HEK293 (cell line): ENCODE data around the gene C12orf42.

Experiments used
- CTCF ChIA-PET: fragments of 350-600 bp; formaldehyde crosslinking; extraction: SDS; loops from one replicate; lab custom pipeline; 2021; ENCODE audit warnings: antibody characterized with exemption; lab: Yijun Ruan, JAX
- POLR2A ChIA-PET: fragments of 300-600 bp; formaldehyde crosslinking; extraction: SDS; loops from one replicate; lab custom pipeline; 2020; ENCODE audit warnings: antibody characterized with exemption, inconsistent platforms; lab: Yijun Ruan, JAX
- H3K27ac ChIP-seq: fragments of 200-500 bp; sonication (Bioruptor generic); 2 replicates; pipeline ENCODE4 v1.5.1; 2014; ENCODE audit warnings: low read depth, low read length, control low read depth, inconsistent platforms; ENCODE audit errors: extremely low read depth
- H3K36me3 ChIP-seq, 2 experiments: fragments of 200-500 bp in 1 of 2; sonication (Bioruptor generic) in 1 of 2; 1 replicate in 1 of 2; 2 replicates in 1 of 2; pipeline ENCODE4 v1.5.1; 2014 to 2017; ENCODE audit warnings: inconsistent platforms in 2 of 2, low read length in 2 of 2; ENCODE audit not compliant: control insufficient read depth in 2 of 2, insufficient read depth in 1 of 2
- H3K4me1 ChIP-seq: fragments of 200-500 bp; sonication (Bioruptor generic); 2 replicates; pipeline ENCODE4 v1.5.1; 2014; ENCODE audit warnings: mild to moderate bottlenecking, low read length, inconsistent platforms; ENCODE audit not compliant: control insufficient read depth, insufficient read depth
- H3K4me3 ChIP-seq: 2 replicates; pipeline ENCODE4 v1.5.1; 2011; ENCODE audit warnings: low read depth, mild to moderate bottlenecking, control low read depth, low read length, moderate library complexity
- H3K9me3 ChIP-seq: fragments of 200-500 bp; sonication (Bioruptor generic); 2 replicates; pipeline ENCODE4 v1.5.1; 2014; ENCODE audit warnings: low read depth, low read length, inconsistent platforms; ENCODE audit not compliant: control insufficient read depth, insufficient read depth
- GLIS2 ChIP-seq: fragments of 450-650 bp; formaldehyde crosslinking; IDR thresholded peaks from 2 replicates; pipeline ENCODE4 v1.5.1; 2016; ENCODE audit warnings: missing biosample characterization, missing genetic modification characterization
- PRDM4 ChIP-seq: fragments of 450-650 bp; formaldehyde crosslinking; IDR thresholded peaks from 2 replicates; pipeline ENCODE4 v1.5.1; 2017; ENCODE audit warnings: missing biosample characterization, missing genetic modification characterization
- ZNF148 ChIP-seq: fragments of 450-650 bp; formaldehyde crosslinking; IDR thresholded peaks from 2 replicates; pipeline ENCODE4 v1.5.0; 2017; ENCODE audit warnings: missing biosample characterization, missing genetic modification characterization, borderline replicate concordance
- ZNF155 ChIP-seq: fragments of 450-650 bp; formaldehyde crosslinking; IDR thresholded peaks from 2 replicates; pipeline ENCODE4 v1.5.1; 2016; ENCODE audit warnings: missing biosample characterization, missing genetic modification characterization
- ZNF211 ChIP-seq: fragments of 450-650 bp; formaldehyde crosslinking; IDR thresholded peaks from 2 replicates; pipeline ENCODE4 v1.5.1; 2016; ENCODE audit warnings: low read depth, missing biosample characterization, missing genetic modification characterization
- ZNF248 ChIP-seq: fragments of 450-650 bp; formaldehyde crosslinking; IDR thresholded peaks from 2 replicates; pipeline ENCODE4 v1.5.1; 2017; ENCODE audit warnings: missing biosample characterization, missing genetic modification characterization
- ZNF324 ChIP-seq: fragments of 450-650 bp; formaldehyde crosslinking; IDR thresholded peaks from 2 replicates; pipeline ENCODE4 v1.5.1; 2016; ENCODE audit warnings: missing biosample characterization, missing genetic modification characterization
- ZNF341 ChIP-seq: fragments of 450-650 bp; formaldehyde crosslinking; IDR thresholded peaks from 2 replicates; pipeline ENCODE4; 2016; ENCODE audit warnings: low read depth, missing biosample characterization, missing genetic modification characterization
- ZNF529 ChIP-seq: fragments of 450-650 bp; formaldehyde crosslinking; IDR thresholded peaks from 2 replicates; pipeline ENCODE4 v1.5.1; 2017; ENCODE audit warnings: missing genetic modification characterization, missing biosample characterization; ENCODE audit not compliant: insufficient replicate concordance
- ZNF561 ChIP-seq: fragments of 450-650 bp; IDR thresholded peaks from 2 replicates; pipeline ENCODE4 v1.5.1; 2018; ENCODE audit warnings: missing biosample characterization, missing genetic modification characterization, borderline replicate concordance
- ZNF658 ChIP-seq: fragments of 450-650 bp; formaldehyde crosslinking; IDR thresholded peaks from 2 replicates; pipeline ENCODE4; 2016; ENCODE audit warnings: missing biosample characterization, missing genetic modification characterization
- TF ChIP-seq, protein P1 (sequence below): fragments of 450-650 bp; formaldehyde crosslinking; IDR thresholded peaks from 2 replicates; pipeline ENCODE4 v1.5.1; 2016; ENCODE audit warnings: missing biosample characterization, missing genetic modification characterization
- TF ChIP-seq, protein P2 (sequence below): fragments of 450-650 bp; formaldehyde crosslinking; IDR thresholded peaks from 2 replicates; pipeline ENCODE4 v1.5.1; 2016; ENCODE audit warnings: missing biosample characterization, missing genetic modification characterization
- TF ChIP-seq, protein P3 (sequence below): fragments of 450-650 bp; formaldehyde crosslinking; IDR thresholded peaks from 2 replicates; pipeline ENCODE4 v1.5.1; 2016; ENCODE audit warnings: missing biosample characterization, missing genetic modification characterization

Gene C12orf42

DNA sequence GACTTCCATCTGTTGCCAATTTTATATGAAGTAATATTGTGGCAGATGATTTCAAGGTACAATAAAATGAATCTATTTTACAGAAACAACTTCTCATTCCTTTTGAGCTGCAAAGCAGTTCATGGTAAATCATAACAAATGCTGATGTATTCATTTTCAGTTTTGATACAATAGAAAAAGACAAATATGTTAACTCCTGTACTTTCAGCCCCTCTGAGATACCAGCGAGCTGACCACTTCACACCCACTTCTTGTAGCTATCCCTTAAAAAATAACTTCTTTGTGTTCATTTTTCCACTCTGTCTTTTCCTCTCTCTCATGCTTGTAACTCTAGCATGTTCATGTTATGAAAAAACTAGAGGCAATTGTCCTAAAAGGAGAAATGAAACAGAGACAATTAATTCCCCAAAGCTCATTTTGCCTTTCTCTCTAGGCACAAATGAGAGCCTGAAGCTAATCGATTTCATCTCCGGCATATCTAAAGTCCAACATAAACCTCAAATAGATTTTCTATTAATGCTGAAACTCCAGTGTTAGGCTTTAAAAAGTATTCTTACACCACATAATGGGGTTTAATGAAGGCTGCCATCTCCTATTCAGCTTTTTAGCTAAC, 182.9 kb downstream of the C12orf42 start:
- Histone ChIP-seq H3K36me3 (no peaks in the 10 kb centered on the region), H3K4me3 (no peak overlapping the region), H3K4me1 (no peaks in the 10 kb centered on the region), H3K9me3 (no peaks in the 10 kb centered on the region), H3K27ac (no peak overlapping the region)
- ChIA-PET POLR2A (no interaction called here), CTCF (interaction anchor here (0.7 to 1.0 kb wide), 2 partner anchors 237 to 276 kb away, joined by 3 read pairs; no protein-coding TSS in a partner anchor)
- TF ChIP-seq GLIS2 (tag by site-specific recombination) (no peak), PRDM4 (tag by site-specific recombination) (no peak), ZNF248 (no peak), ZNF324 (tag by site-specific recombination) (no peak), ZNF561 (no peak), ZNF658 (tag by site-specific recombination) (no peak), ZNF155 (tag by site-specific recombination) (no peak), ZNF211 (tag by site-specific recombination) (no peak), ZNF341 (tag by site-specific recombination) (no peak), ZNF529 (no peak), ZNF148 (tag by site-specific recombination) (no peak)
- TF ChIP-seq, protein P1, sequence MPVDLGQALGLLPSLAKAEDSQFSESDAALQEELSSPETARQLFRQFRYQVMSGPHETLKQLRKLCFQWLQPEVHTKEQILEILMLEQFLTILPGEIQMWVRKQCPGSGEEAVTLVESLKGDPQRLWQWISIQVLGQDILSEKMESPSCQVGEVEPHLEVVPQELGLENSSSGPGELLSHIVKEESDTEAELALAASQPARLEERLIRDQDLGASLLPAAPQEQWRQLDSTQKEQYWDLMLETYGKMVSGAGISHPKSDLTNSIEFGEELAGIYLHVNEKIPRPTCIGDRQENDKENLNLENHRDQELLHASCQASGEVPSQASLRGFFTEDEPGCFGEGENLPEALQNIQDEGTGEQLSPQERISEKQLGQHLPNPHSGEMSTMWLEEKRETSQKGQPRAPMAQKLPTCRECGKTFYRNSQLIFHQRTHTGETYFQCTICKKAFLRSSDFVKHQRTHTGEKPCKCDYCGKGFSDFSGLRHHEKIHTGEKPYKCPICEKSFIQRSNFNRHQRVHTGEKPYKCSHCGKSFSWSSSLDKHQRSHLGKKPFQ: no peak
- TF ChIP-seq, protein P2, sequence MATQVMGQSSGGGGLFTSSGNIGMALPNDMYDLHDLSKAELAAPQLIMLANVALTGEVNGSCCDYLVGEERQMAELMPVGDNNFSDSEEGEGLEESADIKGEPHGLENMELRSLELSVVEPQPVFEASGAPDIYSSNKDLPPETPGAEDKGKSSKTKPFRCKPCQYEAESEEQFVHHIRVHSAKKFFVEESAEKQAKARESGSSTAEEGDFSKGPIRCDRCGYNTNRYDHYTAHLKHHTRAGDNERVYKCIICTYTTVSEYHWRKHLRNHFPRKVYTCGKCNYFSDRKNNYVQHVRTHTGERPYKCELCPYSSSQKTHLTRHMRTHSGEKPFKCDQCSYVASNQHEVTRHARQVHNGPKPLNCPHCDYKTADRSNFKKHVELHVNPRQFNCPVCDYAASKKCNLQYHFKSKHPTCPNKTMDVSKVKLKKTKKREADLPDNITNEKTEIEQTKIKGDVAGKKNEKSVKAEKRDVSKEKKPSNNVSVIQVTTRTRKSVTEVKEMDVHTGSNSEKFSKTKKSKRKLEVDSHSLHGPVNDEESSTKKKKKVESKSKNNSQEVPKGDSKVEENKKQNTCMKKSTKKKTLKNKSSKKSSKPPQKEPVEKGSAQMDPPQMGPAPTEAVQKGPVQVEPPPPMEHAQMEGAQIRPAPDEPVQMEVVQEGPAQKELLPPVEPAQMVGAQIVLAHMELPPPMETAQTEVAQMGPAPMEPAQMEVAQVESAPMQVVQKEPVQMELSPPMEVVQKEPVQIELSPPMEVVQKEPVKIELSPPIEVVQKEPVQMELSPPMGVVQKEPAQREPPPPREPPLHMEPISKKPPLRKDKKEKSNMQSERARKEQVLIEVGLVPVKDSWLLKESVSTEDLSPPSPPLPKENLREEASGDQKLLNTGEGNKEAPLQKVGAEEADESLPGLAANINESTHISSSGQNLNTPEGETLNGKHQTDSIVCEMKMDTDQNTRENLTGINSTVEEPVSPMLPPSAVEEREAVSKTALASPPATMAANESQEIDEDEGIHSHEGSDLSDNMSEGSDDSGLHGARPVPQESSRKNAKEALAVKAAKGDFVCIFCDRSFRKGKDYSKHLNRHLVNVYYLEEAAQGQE (tag by site-specific recombination): no peak
- TF ChIP-seq, protein P3, sequence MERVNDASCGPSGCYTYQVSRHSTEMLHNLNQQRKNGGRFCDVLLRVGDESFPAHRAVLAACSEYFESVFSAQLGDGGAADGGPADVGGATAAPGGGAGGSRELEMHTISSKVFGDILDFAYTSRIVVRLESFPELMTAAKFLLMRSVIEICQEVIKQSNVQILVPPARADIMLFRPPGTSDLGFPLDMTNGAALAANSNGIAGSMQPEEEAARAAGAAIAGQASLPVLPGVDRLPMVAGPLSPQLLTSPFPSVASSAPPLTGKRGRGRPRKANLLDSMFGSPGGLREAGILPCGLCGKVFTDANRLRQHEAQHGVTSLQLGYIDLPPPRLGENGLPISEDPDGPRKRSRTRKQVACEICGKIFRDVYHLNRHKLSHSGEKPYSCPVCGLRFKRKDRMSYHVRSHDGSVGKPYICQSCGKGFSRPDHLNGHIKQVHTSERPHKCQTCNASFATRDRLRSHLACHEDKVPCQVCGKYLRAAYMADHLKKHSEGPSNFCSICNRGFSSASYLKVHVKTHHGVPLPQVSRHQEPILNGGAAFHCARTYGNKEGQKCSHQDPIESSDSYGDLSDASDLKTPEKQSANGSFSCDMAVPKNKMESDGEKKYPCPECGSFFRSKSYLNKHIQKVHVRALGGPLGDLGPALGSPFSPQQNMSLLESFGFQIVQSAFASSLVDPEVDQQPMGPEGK (tag by site-specific recombination): no peak
